ENCODE data around the gene CFAP161.
A peak's percentile ranks its signal among the peaks of the same experiment; 100 is the strongest.

CFAP161 gene

DNA sequence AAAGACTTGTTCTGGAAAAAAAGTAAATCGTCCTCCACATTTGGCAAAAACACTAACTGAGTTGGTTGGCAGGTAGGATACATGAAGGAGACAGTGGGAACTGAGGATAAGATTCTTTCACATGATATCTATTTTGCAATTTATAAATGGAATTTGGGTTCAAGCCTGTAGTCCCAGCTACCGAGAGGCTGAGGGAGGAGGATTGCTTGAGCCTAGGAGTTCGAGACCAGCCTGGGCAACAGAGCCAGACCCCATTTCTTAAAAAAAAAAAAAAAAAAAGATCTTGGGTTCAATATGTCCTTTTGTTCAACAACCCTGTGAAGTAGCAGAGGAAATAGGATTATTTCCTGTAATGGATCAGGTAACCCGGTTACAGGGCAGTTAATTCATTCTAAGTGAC, 35.7 kb upstream of the CFAP161 start:
- no peaks in the 10 kb centered on the region for H3K9me3 ChIP-seq (ENCODE audit: insufficient read depth, low read length)
- H3K4me1 ChIP-seq (ENCODE audit: insufficient read depth, insufficient read length): no peaks in the 10 kb centered on the region
- DNase-seq (ENCODE audit: low read depth, low spot score): no peak
- H3K4me3 ChIP-seq (ENCODE audit: insufficient read length, low read depth): no peak overlapping the region
- H3K27me3 ChIP-seq (ENCODE audit: insufficient read depth, insufficient read length): no peaks in the 10 kb centered on the region
- no peaks in the 10 kb centered on the region for H3K36me3 ChIP-seq (ENCODE audit: insufficient read depth, insufficient read length, low read length)
- no peak overlapping the region for H3K9ac ChIP-seq (ENCODE audit: insufficient read length, low read depth)
- no peak for TF ChIP-seq ZNF274 (IDR thresholded peaks at IDR 0.05; ENCODE audit: low read depth, low read length)
- no peak for TF ChIP-seq YY1 (IDR thresholded peaks at IDR 0.05; ENCODE audit: insufficient read depth, insufficient read length)
- no peak for TF ChIP-seq SUZ12 (IDR thresholded peaks at IDR 0.05; ENCODE audit: extremely low read depth, insufficient read depth, insufficient read length)

DNA sequence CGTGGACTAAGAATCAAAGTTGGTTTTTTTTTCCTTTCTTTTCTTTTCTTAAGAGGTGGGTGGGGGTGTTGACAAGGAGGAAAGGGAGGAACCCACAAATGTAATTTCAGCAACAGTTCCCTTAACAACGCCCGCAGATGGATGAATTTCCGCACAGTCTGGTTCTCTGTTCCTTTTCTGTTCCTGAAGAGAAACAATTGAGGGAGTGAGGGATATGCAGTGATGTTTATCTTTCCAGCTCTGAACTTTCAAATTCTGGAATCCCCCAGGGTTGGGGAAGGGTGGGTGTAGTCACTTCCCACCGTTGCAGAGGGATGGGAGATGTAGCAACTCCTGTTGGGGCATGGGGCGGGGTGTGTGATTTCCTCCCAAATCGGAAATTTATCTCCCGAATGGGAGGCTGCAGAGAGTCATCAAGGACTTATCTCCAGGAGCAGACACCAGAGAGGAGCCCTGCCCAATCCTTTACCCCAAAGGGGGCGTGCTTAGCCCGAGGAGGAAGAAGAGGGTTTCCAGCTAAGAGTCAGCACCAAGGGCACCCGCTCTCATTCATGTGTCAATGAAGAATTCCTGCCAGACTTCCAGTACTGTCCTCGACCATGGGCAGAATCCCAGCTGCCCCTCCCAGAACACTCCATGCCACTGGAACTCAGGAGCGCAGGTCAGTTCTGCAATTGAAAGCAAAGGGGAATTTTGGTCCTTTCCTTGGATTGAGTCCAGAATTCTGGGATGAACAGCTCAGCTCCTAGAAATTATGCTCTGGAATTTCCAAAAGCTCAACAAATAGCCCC, 35.0 kb upstream of the CFAP161 start:
- no peak overlapping the region for H3K9ac ChIP-seq (ENCODE audit: insufficient read length, low read depth)
- DNase-seq (ENCODE audit: low read depth, low spot score): no peak
- H3K9me3 ChIP-seq (ENCODE audit: insufficient read depth, low read length): no peaks in the 10 kb centered on the region
- no peaks in the 10 kb centered on the region for H3K36me3 ChIP-seq (ENCODE audit: insufficient read depth, insufficient read length, low read length)
- TF ChIP-seq YY1 (IDR thresholded peaks at IDR 0.05; ENCODE audit: insufficient read depth, insufficient read length) (no peak), SUZ12 (IDR thresholded peaks at IDR 0.05; ENCODE audit: extremely low read depth, insufficient read depth, insufficient read length) (no peak), ZNF274 (IDR thresholded peaks at IDR 0.05; ENCODE audit: low read depth, low read length) (no peak)
- no peaks in the 10 kb centered on the region for H3K27me3 ChIP-seq (ENCODE audit: insufficient read depth, insufficient read length)
- H3K4me3 ChIP-seq (ENCODE audit: insufficient read length, low read depth): no peak overlapping the region
- H3K4me1 ChIP-seq (ENCODE audit: insufficient read depth, insufficient read length): no peaks in the 10 kb centered on the region

DNA sequence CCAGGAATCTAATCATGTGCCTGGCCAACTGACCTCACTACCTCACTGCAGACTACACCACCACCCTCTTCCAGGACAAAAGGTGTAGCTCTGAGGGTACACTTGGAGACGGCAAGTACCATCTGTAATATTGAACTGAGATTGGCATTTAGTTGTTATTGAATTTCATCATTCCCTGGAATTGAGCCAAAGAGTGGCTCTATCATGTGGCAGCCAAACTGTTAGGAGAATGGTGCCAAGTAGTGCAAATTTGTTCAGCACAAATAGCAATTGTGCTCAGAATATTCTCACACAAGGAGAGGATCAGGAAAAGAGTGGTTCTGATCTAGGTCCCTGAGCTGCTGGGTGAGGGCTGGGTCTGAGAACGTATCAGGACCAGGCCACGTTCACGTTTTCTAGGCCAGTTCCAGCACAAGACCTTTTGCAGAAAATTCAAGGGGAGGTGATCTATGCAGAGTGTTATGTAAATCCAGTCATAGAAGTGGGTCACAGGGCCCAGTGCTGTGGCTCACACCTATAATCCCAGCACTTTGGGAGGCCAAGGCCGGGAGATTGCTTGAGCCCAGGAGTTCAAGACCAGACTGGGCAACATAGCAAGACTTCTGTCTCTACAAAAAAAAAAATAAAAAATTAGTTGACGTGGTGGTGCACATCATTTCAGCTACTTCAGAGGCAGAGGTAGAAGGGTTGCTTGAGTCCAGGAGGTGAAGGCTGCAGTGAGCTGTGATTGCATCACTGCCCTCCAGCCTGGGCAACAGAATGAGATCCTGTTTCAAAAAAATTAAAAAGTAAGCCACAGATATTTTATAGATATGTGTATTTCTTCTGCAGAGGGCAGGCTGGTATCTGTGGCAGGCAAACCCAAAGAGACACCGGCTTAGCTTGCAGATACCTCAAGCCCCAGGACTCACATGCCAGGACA, 31.9 kb upstream of the CFAP161 start:
- TF ChIP-seq SUZ12 (IDR thresholded peaks at IDR 0.05; ENCODE audit: extremely low read depth, insufficient read depth, insufficient read length): no peak
- TF ChIP-seq YY1 (IDR thresholded peaks at IDR 0.05; ENCODE audit: insufficient read depth, insufficient read length): no peak
- TF ChIP-seq ZNF274 (IDR thresholded peaks at IDR 0.05; ENCODE audit: low read depth, low read length): no peak
- DNase-seq (ENCODE audit: low read depth, low spot score): no peak
- H3K4me3 ChIP-seq (ENCODE audit: insufficient read length, low read depth): no peak overlapping the region
- H3K9ac ChIP-seq (ENCODE audit: insufficient read length, low read depth): no peak overlapping the region
- no peaks in the 10 kb centered on the region for H3K4me1 ChIP-seq (ENCODE audit: insufficient read depth, insufficient read length)
- no peaks in the 10 kb centered on the region for H3K36me3 ChIP-seq (ENCODE audit: insufficient read depth, insufficient read length, low read length)
- H3K9me3 ChIP-seq (ENCODE audit: insufficient read depth, low read length): no peaks in the 10 kb centered on the region
- H3K27me3 ChIP-seq (ENCODE audit: insufficient read depth, insufficient read length): no peaks in the 10 kb centered on the region

DNA sequence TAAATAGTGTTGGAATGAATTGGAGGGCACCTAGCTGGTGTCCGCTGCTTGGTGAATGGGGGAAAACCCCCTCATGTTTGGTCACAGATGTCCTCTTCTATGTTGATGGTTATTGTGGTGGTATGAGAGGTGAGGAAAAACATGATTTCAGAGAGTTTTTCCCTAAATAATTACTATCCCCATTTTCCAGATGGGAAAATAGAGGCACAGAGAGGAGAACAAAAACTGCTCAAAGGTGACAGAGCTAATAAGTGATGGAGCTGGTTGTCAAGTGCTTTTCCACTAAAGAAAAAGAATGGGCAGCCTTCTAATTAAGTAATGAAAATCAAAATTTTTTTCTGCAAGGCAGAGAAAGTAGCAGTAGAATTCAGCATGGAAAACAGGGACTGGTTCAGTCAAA, 30.2 kb upstream of the CFAP161 start:
- no peak for DNase-seq (ENCODE audit: low read depth, low spot score)
- Histone ChIP-seq H3K4me1 (ENCODE audit: insufficient read depth, insufficient read length) (no peaks in the 10 kb centered on the region), H3K4me3 (ENCODE audit: insufficient read length, low read depth) (no peak overlapping the region), H3K9ac (ENCODE audit: insufficient read length, low read depth) (no peak overlapping the region), H3K9me3 (ENCODE audit: insufficient read depth, low read length) (no peaks in the 10 kb centered on the region), H3K27me3 (ENCODE audit: insufficient read depth, insufficient read length) (no peaks in the 10 kb centered on the region), H3K36me3 (ENCODE audit: insufficient read depth, insufficient read length, low read length) (no peaks in the 10 kb centered on the region)
- TF ChIP-seq ZNF274 (IDR thresholded peaks at IDR 0.05; ENCODE audit: low read depth, low read length) (no peak), YY1 (IDR thresholded peaks at IDR 0.05; ENCODE audit: insufficient read depth, insufficient read length) (no peak), SUZ12 (IDR thresholded peaks at IDR 0.05; ENCODE audit: extremely low read depth, insufficient read depth, insufficient read length) (no peak)

DNA sequence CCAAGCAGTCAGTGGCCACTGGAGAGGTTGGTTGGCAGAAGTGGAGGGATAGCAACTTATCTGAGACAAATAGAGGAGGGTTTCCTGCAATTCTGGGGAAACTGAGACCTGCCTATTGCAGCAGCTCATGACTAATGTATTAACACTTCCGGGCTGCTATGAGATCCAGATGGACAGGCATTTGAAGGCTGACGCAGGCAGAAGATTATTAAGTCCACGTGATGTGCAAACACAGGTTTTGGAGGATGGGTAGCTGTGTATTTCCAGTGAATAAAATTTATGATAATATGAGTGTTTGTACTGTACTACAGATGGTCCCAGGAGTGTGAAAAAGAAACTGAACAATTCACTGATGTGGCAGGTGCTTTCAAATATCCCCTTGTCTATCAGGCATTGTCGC, 28.5 kb upstream of the CFAP161 start:
- Histone ChIP-seq H3K27me3 (ENCODE audit: insufficient read depth, insufficient read length) (no peaks in the 10 kb centered on the region), H3K9ac (ENCODE audit: insufficient read length, low read depth) (no peak overlapping the region), H3K4me1 (ENCODE audit: insufficient read depth, insufficient read length) (no peaks in the 10 kb centered on the region), H3K36me3 (ENCODE audit: insufficient read depth, insufficient read length, low read length) (no peaks in the 10 kb centered on the region), H3K9me3 (ENCODE audit: insufficient read depth, low read length) (no peaks in the 10 kb centered on the region), H3K4me3 (ENCODE audit: insufficient read length, low read depth) (no peak overlapping the region)
- no peak for DNase-seq (ENCODE audit: low read depth, low spot score)
- TF ChIP-seq YY1 (IDR thresholded peaks at IDR 0.05; ENCODE audit: insufficient read depth, insufficient read length): no peak
- TF ChIP-seq SUZ12 (IDR thresholded peaks at IDR 0.05; ENCODE audit: extremely low read depth, insufficient read depth, insufficient read length): no peak
- TF ChIP-seq ZNF274 (IDR thresholded peaks at IDR 0.05; ENCODE audit: low read depth, low read length): no peak

DNA sequence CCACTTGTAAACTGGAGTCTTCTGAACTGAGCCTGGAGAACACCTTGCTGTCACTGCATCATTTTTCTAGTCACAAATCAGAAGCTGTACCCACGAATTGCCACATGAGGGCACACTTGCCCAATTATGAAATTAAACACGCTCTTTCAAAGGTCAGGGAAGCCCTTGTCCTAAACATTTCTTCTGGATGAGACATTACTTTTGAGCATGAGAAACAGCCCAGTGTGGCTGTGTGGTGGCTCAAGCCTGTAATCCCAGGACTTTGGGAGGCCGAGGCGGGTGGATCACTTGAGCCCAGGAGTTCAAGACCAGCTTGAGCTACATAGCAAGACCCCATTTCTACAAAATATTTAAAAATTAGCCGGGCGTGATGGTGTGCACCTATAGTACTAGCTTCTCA, 27.5 kb upstream of the CFAP161 start:
- Histone ChIP-seq H3K4me3 (ENCODE audit: insufficient read length, low read depth) (no peak overlapping the region), H3K9ac (ENCODE audit: insufficient read length, low read depth) (no peak overlapping the region), H3K27me3 (ENCODE audit: insufficient read depth, insufficient read length) (no peaks in the 10 kb centered on the region), H3K9me3 (ENCODE audit: insufficient read depth, low read length) (no peaks in the 10 kb centered on the region), H3K36me3 (ENCODE audit: insufficient read depth, insufficient read length, low read length) (no peaks in the 10 kb centered on the region), H3K4me1 (ENCODE audit: insufficient read depth, insufficient read length) (no peaks in the 10 kb centered on the region)
- DNase-seq (ENCODE audit: low read depth, low spot score): peak; percentile 32
- TF ChIP-seq ZNF274 (IDR thresholded peaks at IDR 0.05; ENCODE audit: low read depth, low read length) (no peak), SUZ12 (IDR thresholded peaks at IDR 0.05; ENCODE audit: extremely low read depth, insufficient read depth, insufficient read length) (no peak), YY1 (IDR thresholded peaks at IDR 0.05; ENCODE audit: insufficient read depth, insufficient read length) (no peak)

DNA sequence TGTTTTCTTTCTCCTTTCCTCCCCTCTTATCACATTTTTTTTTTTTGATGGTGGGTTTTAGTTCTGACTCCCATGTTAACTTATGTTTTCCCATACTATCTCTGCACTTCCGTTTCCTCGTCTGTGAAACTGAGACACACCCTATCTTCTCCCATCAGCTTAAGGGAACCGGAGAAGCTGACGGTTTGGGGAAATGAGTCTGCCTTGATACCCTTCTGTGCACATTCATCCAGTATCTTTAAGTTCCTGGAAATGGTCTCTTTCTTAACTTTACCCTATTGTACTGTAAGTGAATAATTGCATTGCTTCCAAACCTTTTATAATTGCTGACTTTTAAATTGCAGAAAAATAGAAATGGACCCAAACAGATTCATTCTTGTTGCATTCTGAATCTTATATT, 26.2 kb upstream of the CFAP161 start:
- DNase-seq (ENCODE audit: low read depth, low spot score): no peak
- H3K9ac ChIP-seq (ENCODE audit: insufficient read length, low read depth): no peak overlapping the region
- H3K4me1 ChIP-seq (ENCODE audit: insufficient read depth, insufficient read length): no peaks in the 10 kb centered on the region

More for the DNA sequence above, 26.2 kb upstream of the CFAP161 start:
- no peaks in the 10 kb centered on the region for H3K9me3 ChIP-seq (ENCODE audit: insufficient read depth, low read length)
- H3K4me3 ChIP-seq (ENCODE audit: insufficient read length, low read depth): no peak overlapping the region
- no peaks in the 10 kb centered on the region for H3K36me3 ChIP-seq (ENCODE audit: insufficient read depth, insufficient read length, low read length)
- TF ChIP-seq SUZ12 (IDR thresholded peaks at IDR 0.05; ENCODE audit: extremely low read depth, insufficient read depth, insufficient read length): no peak
- no peak for TF ChIP-seq YY1 (IDR thresholded peaks at IDR 0.05; ENCODE audit: insufficient read depth, insufficient read length)
- no peak for TF ChIP-seq ZNF274 (IDR thresholded peaks at IDR 0.05; ENCODE audit: low read depth, low read length)
- no peaks in the 10 kb centered on the region for H3K27me3 ChIP-seq (ENCODE audit: insufficient read depth, insufficient read length)

All from NT2/D1 (cell line).